ENCODE data around the gene LSM4.

Gene LSM4

DNA sequence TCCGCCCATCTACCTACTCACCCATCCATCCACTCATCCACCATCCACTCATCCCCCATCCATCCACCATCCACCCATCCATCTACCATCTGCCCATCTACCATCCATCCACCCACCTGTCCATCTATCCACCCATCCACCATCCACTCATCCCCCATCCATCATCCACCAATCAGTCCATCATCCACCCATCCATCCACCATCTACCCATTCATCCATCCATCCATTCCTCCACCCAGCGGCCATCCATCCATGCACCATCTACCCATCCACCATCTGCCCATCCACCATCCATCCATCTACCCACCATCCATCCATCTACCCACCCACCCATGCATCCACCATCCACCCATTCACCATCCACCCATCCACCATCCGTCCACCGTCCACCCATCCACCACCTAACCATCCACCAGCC lies 27.8 kb downstream of the LSM4 start:
- Histone ChIP-seq H3K4me1 (peaks cover 20% of the 10 kb centered on the region), H3K9ac (no peak overlapping the region), H3K9me3 (ENCODE audit: control insufficient read depth, low read length) (no peaks in the 10 kb centered on the region), H3K4me3 (ENCODE audit: low read depth, low read length) (no peak overlapping the region), H3K27me3 (ENCODE audit: control insufficient read depth, insufficient read depth, low read length) (no peaks in the 10 kb centered on the region), H3K4me2 (ENCODE audit: low read length) (no peak overlapping the region), H3K79me2 (no peaks in the 10 kb centered on the region), H3K36me3 (ENCODE audit: control insufficient read depth, insufficient read depth, low read length) (no peaks in the 10 kb centered on the region), H2AFZ (no peak overlapping the region), H3K27ac (no peak overlapping the region)
- TF ChIP-seq, protein P1, sequence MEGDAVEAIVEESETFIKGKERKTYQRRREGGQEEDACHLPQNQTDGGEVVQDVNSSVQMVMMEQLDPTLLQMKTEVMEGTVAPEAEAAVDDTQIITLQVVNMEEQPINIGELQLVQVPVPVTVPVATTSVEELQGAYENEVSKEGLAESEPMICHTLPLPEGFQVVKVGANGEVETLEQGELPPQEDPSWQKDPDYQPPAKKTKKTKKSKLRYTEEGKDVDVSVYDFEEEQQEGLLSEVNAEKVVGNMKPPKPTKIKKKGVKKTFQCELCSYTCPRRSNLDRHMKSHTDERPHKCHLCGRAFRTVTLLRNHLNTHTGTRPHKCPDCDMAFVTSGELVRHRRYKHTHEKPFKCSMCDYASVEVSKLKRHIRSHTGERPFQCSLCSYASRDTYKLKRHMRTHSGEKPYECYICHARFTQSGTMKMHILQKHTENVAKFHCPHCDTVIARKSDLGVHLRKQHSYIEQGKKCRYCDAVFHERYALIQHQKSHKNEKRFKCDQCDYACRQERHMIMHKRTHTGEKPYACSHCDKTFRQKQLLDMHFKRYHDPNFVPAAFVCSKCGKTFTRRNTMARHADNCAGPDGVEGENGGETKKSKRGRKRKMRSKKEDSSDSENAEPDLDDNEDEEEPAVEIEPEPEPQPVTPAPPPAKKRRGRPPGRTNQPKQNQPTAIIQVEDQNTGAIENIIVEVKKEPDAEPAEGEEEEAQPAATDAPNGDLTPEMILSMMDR (IDR thresholded peaks at IDR 0.05), result no peak

DNA sequence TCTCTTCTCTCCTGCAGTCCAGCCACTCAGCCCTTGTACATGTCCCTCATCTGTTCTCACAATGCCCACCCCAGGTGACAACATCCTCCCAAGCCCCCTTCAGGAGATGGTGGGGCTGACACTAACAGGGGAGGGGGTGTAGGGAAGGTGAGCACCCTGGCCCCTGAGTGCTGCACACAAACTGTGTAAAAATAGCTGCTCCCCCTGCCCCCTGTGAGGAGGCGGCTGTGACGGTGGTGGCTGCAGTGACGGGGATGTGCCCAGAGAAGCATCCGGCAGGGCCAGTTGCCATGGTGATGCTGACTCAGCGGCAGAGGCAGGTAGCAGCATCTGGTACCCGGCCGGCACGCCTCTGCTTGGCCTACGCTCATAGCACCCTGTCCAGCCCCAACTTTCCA lies 28.4 kb downstream of the LSM4 start:
- H3K27ac ChIP-seq, result no peak overlapping the region
- no peak overlapping the region for H3K9ac ChIP-seq
- no peak overlapping the region for H3K4me2 ChIP-seq (ENCODE audit: low read length)
- H3K36me3 ChIP-seq (ENCODE audit: control insufficient read depth, insufficient read depth, low read length), result no peaks in the 10 kb centered on the region
- peaks cover 20% of the 10 kb centered on the region for H3K4me1 ChIP-seq
- no peak overlapping the region for H3K4me3 ChIP-seq (ENCODE audit: low read depth, low read length)
- no peak overlapping the region for H2AFZ ChIP-seq
- H3K9me3 ChIP-seq (ENCODE audit: control insufficient read depth, low read length), result no peaks in the 10 kb centered on the region
- no peaks in the 10 kb centered on the region for H3K27me3 ChIP-seq (ENCODE audit: control insufficient read depth, insufficient read depth, low read length)
- TF ChIP-seq, protein P1 (IDR thresholded peaks at IDR 0.05), result no peak
- H3K79me2 ChIP-seq, result no peaks in the 10 kb centered on the region

DNA sequence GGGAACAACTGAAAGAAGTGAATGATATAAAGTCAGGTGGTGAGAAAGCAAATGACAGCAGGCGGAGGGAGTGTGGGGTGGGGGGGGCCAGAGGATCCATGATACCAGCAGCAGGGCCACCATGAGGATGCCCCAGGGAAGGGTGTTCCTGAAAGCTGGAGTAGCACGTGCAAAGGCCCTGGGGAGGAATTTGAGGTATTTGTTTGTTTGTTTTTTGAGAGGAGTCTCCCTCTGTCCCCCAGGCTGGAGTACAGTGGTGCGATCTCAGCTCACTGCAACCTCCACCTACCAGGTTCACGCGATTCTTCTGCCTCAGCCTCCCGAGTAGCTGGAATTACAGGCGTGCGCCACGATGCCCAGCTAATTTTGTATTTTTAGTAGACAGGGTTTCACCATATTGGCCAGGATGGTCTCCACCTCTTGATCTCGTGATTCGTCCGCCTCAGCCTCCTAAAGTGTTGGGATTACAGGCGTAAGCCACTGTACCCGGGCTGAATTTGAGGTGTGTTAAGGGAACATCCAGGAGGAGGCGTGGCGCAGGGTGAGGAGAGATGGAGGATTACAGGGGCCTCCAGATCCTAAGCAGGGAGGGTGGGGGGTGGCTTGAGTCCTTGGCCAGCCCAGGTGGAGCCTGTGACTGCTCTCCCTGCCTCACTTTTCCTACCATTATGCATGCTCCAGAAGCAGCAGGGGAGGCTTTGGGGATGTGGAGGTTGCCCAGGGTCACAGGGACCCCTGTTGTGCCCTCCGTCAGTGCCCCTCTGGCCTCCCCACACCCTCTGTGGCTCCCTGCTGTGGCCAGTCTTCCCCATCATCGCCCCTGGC lies 29.0 kb downstream of the LSM4 start:
- Histone ChIP-seq H3K36me3 (ENCODE audit: control insufficient read depth, insufficient read depth, low read length) (no peaks in the 10 kb centered on the region), H3K9ac (no peak overlapping the region), H3K79me2 (no peaks in the 10 kb centered on the region), H2AFZ (peak overlapping the region; percentile 98), H3K27me3 (ENCODE audit: control insufficient read depth, insufficient read depth, low read length) (no peaks in the 10 kb centered on the region), H3K4me3 (ENCODE audit: low read depth, low read length) (no peak overlapping the region), H3K9me3 (ENCODE audit: control insufficient read depth, low read length) (no peaks in the 10 kb centered on the region), H3K4me2 (ENCODE audit: low read length) (no peak overlapping the region), H3K27ac (peak overlapping the region; percentile 88), H3K4me1 (peaks cover 20% of the 10 kb centered on the region)
- TF ChIP-seq, protein P1 (IDR thresholded peaks at IDR 0.05), result no peak

DNA sequence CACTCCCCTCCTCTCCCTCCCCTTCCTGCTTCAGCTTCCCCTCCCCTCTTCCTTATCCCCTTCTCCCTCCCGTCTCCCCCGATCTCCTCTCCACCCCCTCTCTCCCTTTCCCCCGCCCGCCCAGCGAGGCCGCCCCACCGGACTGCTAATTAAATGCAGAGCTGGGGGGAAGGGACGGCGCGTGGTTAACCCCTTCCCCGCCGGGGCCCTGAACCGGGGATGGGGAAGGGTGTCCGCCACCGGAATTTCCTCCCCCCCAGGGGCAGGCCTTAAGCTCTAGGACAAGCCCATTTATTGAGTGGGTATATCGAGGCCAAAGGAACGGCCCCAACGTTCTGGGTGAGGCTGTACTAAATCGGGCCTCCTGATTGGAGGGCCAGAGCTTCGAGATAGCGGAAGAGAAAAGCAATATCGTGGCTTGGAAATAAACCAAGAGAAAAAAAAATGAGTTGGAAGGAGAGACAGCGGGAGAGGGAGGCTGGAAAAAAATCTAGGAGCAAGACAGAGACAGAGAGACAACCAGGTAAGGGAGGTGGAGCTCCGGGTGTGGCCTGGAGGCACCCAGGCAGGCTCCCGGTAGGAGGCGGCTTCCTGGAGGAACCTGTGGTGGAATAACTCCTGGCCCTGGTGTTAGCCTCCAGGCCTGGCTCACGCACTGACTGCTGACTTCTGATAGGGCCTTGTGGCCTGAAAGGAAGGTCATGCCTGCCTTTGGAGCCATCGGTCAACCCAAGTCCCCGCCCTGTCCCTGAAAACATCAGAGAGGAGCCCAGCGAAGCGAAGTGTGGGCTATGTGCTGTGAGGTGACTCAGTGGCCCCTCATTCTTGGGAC lies 29.9 kb downstream of the LSM4 start:
- Histone ChIP-seq H3K9ac (no peak overlapping the region), H3K4me2 (ENCODE audit: low read length) (peak overlapping the region; percentile 95), H2AFZ (peak overlapping the region; percentile 98), H3K4me3 (ENCODE audit: low read depth, low read length) (peak overlapping the region; percentile 60), H3K36me3 (ENCODE audit: control insufficient read depth, insufficient read depth, low read length) (no peaks in the 10 kb centered on the region), H3K4me1 (peaks cover 25% of the 10 kb centered on the region), H3K27me3 (ENCODE audit: control insufficient read depth, insufficient read depth, low read length) (no peaks in the 10 kb centered on the region), H3K79me2 (no peaks in the 10 kb centered on the region), H3K27ac (peak overlapping the region; percentile 88), H3K9me3 (ENCODE audit: control insufficient read depth, low read length) (no peaks in the 10 kb centered on the region)
- TF ChIP-seq, protein P1 (IDR thresholded peaks at IDR 0.05), result no peak
